B cell (primary cell): ENCODE results near the gene ZNHIT1. TPM values are rescaled to one million over a fixed set of nuclear protein-coding genes. Genes with fewer than 3 reads are reported as not detected.

Source experiments
- ATAC-seq: fragments of 200-7000 bp; cut with Tn5 transposase; one replicate; pipeline ENCODE4 v1.10.0; 2021; ENCODE audit warnings: low read depth, mild to moderate bottlenecking, moderate number of reproducible peaks, moderate library complexity
- CTCF ChIA-PET: fragments of 350-600 bp; sonication (Branson Sonifier 250); formaldehyde crosslinking; loops from one replicate; lab custom pipeline; 2021; ENCODE audit warnings: antibody characterized with exemption, inconsistent platforms; lab: Charles Lee
- POLR2A ChIA-PET: fragments of 350-600 bp; sonication (Branson Sonifier 250); formaldehyde crosslinking; loops from one replicate; lab custom pipeline; 2021; ENCODE audit warnings: antibody characterized with exemption; lab: Charles Lee
- DNase-seq: peaks from one replicate; pipeline ENCODE4 v3.0.0; 2013
- H2AFZ ChIP-seq: 2 replicates; pipeline ENCODE4 v1.6.1; 2012; ENCODE audit warnings: mild to moderate bottlenecking, low read depth, low read length; ENCODE audit not compliant: insufficient read depth, poor library complexity, severe bottlenecking
- H3K27ac ChIP-seq, 2 donors: 1 replicate in 1 of 2; 2 replicates in 1 of 2; pipeline ENCODE4 v1.5.1; 2012 to 2013; ENCODE audit warnings: low read length in 2 of 2, mild to moderate bottlenecking in 2 of 2, moderate library complexity in 1 of 2
- H3K27me3 ChIP-seq, 4 experiments: fragments of 200-600 bp in 1 of 4; sonication (generic) in 1 of 4; replicated peaks in 1 of 4; 1 replicate in 2 of 4; 2 replicates in 2 of 4; pipeline versions ENCODE4 v1.6.1 to v1.7.0; 2013 to 2016; ENCODE audit warnings: low read length in 3 of 4, mild to moderate bottlenecking in 2 of 4, mixed read lengths in 1 of 4, moderate library complexity in 1 of 4; ENCODE audit not compliant: insufficient read depth in 4 of 4, control insufficient read depth in 3 of 4; ENCODE audit errors: control extremely low read depth in 1 of 4
- H3K36me3 ChIP-seq, 2 experiments: replicated peaks in 1 of 2; 1 replicate in 1 of 2; 2 replicates in 1 of 2; pipeline versions ENCODE4 v1.6.1 to v1.7.1; 2013; ENCODE audit warnings: low read length in 1 of 2; ENCODE audit not compliant: insufficient read depth in 2 of 2, control insufficient read depth in 1 of 2; ENCODE audit errors: control extremely low read depth in 1 of 2, extremely low read depth in 1 of 2
- H3K4me1 ChIP-seq, 2 donors: fragments of 200-600 bp in 1 of 2; sonication (generic) in 1 of 2; 1 replicate in 1 of 2; 2 replicates in 1 of 2; pipeline versions ENCODE4 v1.5.1 to v1.6.1; 2013 to 2017; ENCODE audit warnings: low read length in 2 of 2; ENCODE audit not compliant: control insufficient read depth in 2 of 2, insufficient read depth in 2 of 2
- H3K4me2 ChIP-seq: replicated peaks from 2 replicates; pipeline ENCODE3; 2012; ENCODE audit warnings: mild to moderate bottlenecking, low read depth, low read length; ENCODE audit not compliant: poor library complexity, severe bottlenecking
- H3K4me3 ChIP-seq, 5 experiments: fragments of 200-600 bp in 1 of 5; sonication (generic) in 1 of 5; 1 replicate in 3 of 5; 2 replicates in 2 of 5; pipeline versions ENCODE4 v1.5.1 to v1.7.0; 2011 to 2016; ENCODE audit warnings: low read length in 4 of 5, mild to moderate bottlenecking in 4 of 5, low read depth in 2 of 5, control low read depth in 1 of 5, moderate library complexity in 1 of 5; ENCODE audit not compliant: insufficient read depth in 1 of 5; ENCODE audit errors: control extremely low read depth in 1 of 5, extremely low read depth in 1 of 5
- H3K79me2 ChIP-seq: fragments of 200-600 bp; sonication (generic); one replicate; pipeline ENCODE4 v1.6.0; 2016; ENCODE audit warnings: low read length; ENCODE audit not compliant: control insufficient read depth, insufficient read depth
- H3K9ac ChIP-seq: fragments of 200-600 bp; sonication (generic); 2 replicates; pipeline ENCODE4 v1.6.1; 2017; ENCODE audit warnings: mild to moderate bottlenecking, low read length, moderate library complexity
- H3K9me3 ChIP-seq, 3 donors: one replicate each; pipeline versions ENCODE4 v1.6.1 to v1.7.1; 2013; ENCODE audit warnings: low read length in 2 of 3; ENCODE audit not compliant: control insufficient read depth in 2 of 3, insufficient read depth in 1 of 3; ENCODE audit errors: control extremely low read depth in 1 of 3
- H4K20me1 ChIP-seq: 2 replicates; pipeline ENCODE4 v1.6.0; 2012; ENCODE audit warnings: mild to moderate bottlenecking, low read length; ENCODE audit not compliant: insufficient read depth, control insufficient read depth, poor library complexity, severe bottlenecking
- H3K27ac Mint-ChIP-seq: one replicate; pipeline ENCODE4 v1.8.0; 2021; ENCODE audit warnings: mixed read lengths
- H3K27me3 Mint-ChIP-seq: one replicate; pipeline ENCODE4 v1.8.0; 2021; ENCODE audit warnings: mixed read lengths
- H3K4me1 Mint-ChIP-seq: one replicate; pipeline ENCODE4 v1.8.0; 2021; ENCODE audit warnings: mixed read lengths
- H3K4me3 Mint-ChIP-seq: one replicate; pipeline ENCODE4 v1.8.0; 2021; ENCODE audit warnings: mixed read lengths
- H3K9me3 Mint-ChIP-seq: one replicate; pipeline ENCODE4 v1.8.0; 2022; ENCODE audit warnings: mixed read lengths; ENCODE audit not compliant: insufficient read depth
- CTCF ChIP-seq: fragments of 200-600 bp; IDR thresholded peaks from one replicate; pipeline ENCODE4 v1.8.0; 2022; ENCODE audit warnings: antibody characterized with exemption, mild to moderate bottlenecking
- EZH2 ChIP-seq: IDR thresholded peaks from 2 replicates; pipeline ENCODE4 v1.6.1; 2012; ENCODE audit warnings: borderline replicate concordance, low read depth, mild to moderate bottlenecking, moderate library complexity, low read length; ENCODE audit not compliant: insufficient read depth, poor library complexity, severe bottlenecking
- WGBS: methylation state at CpG from one replicate; pipeline ENCODE4 v1.1.5; 2013; ENCODE audit warnings: missing lambda C conversion rate; ENCODE audit not compliant: insufficient coverage; 5-methylcytosine and 5-hydroxymethylcytosine counted together
- intact Hi-C: fragments of 100-400 bp; cut with micrococcal nuclease; formaldehyde crosslinking; loops from one replicate; pipeline ENCODE4 v1.10.0; 2022
- polyA plus RNA-seq: library from polyadenylated mRNA; depleted of rRNA; stranded (reverse); fragments of >200 nt; gene quantifications from 2 replicates; pipeline ENCODE4 v1.2.3, GENCODE V29; 2012
- total RNA-seq, 2 donors: library from RNA; stranded (reverse); fragments of 120-200 nt in 1 of 2; gene quantifications; 1 replicate in 1 of 2; 2 replicates in 1 of 2; pipeline versions ENCODE4 v1.2.3 to v1.2.4, GENCODE V29; 2013 to 2022

Gene ZNHIT1
- total and polyA plus RNA-seq, 2 donors (not counting 1 experiment from before 2014, with no cell fraction given): 28.5 to 37.3 TPM

- 78% methylated on average over 7 of the region's 16 CpGs for WGBS
- Histone ChIP-seq H3K36me3 (peaks cover 0 to 27% of the 10 kb centered on the region in 2 experiments), H2AFZ (no peak overlapping the region), H3K79me2 (peaks cover 73% of the 10 kb centered on the region), H3K27me3 (no peaks in the 10 kb centered on the region), H4K20me1 (peaks cover 77% of the 10 kb centered on the region), H3K9ac (no peak overlapping the region), H3K4me2 (peak overlapping the region; percentile 21), H3K4me3 (no peak overlapping the region), H3K27ac (no peak overlapping the region), H3K9me3 (no peaks in the 10 kb centered on the region), H3K4me1 (peaks cover 13 to 31% of the 10 kb centered on the region in 2 donors)
- Mint-ChIP-seq H3K27ac (peak overlapping the region; percentile 26), H3K4me3 (no peak overlapping the region), H3K27me3 (no peaks in the 10 kb centered on the region), H3K4me1 (peaks cover 31% of the 10 kb centered on the region), H3K9me3 (no peaks in the 10 kb centered on the region)
- CTCF ChIA-PET: interaction anchor here (1.4 to 4.6 kb wide), 2 partner anchors 41 to 98 kb away, joined by 4 to 65 read pairs; no protein-coding TSS in a partner anchor
- ATAC-seq (no peak), DNase-seq (no peak)
- intact Hi-C loops: no loop called here
- TF ChIP-seq CTCF (no peak), EZH2 (no peak)
- POLR2A ChIA-PET: no interaction called here
Measured at GRCh38 chr7:101241443-101242349, 23.7 kb downstream of the ZNHIT1 start.
